ENCODE data around the gene VTI1A.

DNA sequence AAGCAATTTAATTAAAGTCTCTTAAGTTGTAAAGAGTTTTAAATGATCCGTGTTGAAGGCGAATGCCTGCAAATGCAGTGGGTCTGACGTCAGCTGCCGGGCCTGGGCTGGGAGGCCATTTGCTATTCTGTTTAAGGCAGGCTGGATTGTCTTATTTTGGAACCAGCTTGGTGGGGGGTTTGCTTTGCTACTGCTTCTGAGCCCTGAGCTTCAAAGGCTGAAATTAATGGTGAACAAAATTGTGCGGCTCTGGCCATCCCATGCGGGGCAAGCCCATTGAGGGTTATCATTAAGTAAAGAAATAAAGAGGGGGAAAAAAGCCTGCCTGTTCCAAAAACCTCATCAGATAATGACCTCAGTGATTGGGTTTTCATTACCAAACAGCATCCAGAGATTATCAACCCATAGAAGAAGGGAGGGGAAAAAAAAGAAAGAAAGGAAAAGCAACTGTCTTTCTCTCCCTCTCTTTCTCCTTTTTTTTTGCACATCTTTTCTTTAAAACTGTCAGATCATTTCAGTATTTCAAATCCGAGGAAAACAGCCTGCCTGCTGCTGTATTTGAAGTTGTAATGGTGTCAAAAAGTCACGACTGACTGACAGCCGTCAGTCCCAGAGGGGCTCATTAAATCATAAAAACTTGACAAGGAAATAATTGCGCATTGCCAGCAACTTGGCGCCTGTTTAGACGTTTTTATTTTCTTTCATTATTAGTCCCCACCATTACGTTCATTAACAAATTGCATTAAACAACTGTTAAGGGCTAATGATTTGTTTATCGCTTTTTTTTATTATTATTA is 371.2 kb downstream of the VTI1A start:
- TF ChIP-seq POLR2A (IDR thresholded peaks at IDR 0.05): no peak
- TF ChIP-seq, protein P1, sequence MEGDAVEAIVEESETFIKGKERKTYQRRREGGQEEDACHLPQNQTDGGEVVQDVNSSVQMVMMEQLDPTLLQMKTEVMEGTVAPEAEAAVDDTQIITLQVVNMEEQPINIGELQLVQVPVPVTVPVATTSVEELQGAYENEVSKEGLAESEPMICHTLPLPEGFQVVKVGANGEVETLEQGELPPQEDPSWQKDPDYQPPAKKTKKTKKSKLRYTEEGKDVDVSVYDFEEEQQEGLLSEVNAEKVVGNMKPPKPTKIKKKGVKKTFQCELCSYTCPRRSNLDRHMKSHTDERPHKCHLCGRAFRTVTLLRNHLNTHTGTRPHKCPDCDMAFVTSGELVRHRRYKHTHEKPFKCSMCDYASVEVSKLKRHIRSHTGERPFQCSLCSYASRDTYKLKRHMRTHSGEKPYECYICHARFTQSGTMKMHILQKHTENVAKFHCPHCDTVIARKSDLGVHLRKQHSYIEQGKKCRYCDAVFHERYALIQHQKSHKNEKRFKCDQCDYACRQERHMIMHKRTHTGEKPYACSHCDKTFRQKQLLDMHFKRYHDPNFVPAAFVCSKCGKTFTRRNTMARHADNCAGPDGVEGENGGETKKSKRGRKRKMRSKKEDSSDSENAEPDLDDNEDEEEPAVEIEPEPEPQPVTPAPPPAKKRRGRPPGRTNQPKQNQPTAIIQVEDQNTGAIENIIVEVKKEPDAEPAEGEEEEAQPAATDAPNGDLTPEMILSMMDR (IDR thresholded peaks at IDR 0.05): no peak

All from uterus (tissue), 2 donors.